ENCODE measurements around the gene CACNA1C. TPM values are rescaled to one million over a fixed set of nuclear protein-coding genes. Genes with fewer than 3 reads are reported as not detected.

Gene CACNA1C
- total RNA-seq, 4 donors from 2014 or later: 0.38 to 2.4 (median 1.4) TPM

GRCh38 chr12:2018391-2018790, 34.4 kb upstream of the CACNA1C start:
- intact Hi-C loops (cut with DNase I; ENCODE audit: low total_unique reads): no loop called here
- 74 to 76% methylated on average over 7 of the region's 7 CpGs for WGBS, 2 donors
- TF ChIP-seq CTCF (IDR thresholded peaks at IDR 0.05) (no peak), POLR2A (IDR thresholded peaks at IDR 0.05) (no peak)
- DNase-seq (ENCODE audit: low spot score in 2 of 2): no peak
- no peak overlapping the region for H3K4me3 ChIP-seq (ENCODE audit: low read depth, poor library complexity, severe bottlenecking)

- TF ChIP-seq POLR2A (IDR thresholded peaks at IDR 0.05) (no peak), CTCF (IDR thresholded peaks at IDR 0.05) (no peak)
- DNase-seq (ENCODE audit: low spot score in 2 of 2): no peak
- 75 to 90% methylated on average over 2 of the region's 2 CpGs for WGBS, 2 donors
- no peak overlapping the region for H3K4me3 ChIP-seq (ENCODE audit: low read depth, poor library complexity, severe bottlenecking)
- intact Hi-C loops (cut with DNase I; ENCODE audit: low total_unique reads): no loop called here
These were observed 33.7 kb upstream of the CACNA1C start for GRCh38 chr12:2019126-2019525.

- no peak overlapping the region for H3K4me3 ChIP-seq (ENCODE audit: low read depth, poor library complexity, severe bottlenecking)
- 91 to 92% methylated on average over 3 of the region's 3 CpGs for WGBS, 2 donors
- no peak for DNase-seq (ENCODE audit: low spot score in 2 of 2)
- intact Hi-C loops (cut with DNase I; ENCODE audit: low total_unique reads): no loop called here
- TF ChIP-seq POLR2A (IDR thresholded peaks at IDR 0.05): no peak
- no peak for TF ChIP-seq CTCF (IDR thresholded peaks at IDR 0.05)
These were observed 32.3 kb upstream of the CACNA1C start for GRCh38 chr12:2020511-2020910.

- DNase-seq (ENCODE audit: low spot score in 2 of 2): no peak
- WGBS, 2 donors: 22 to 24% methylated on average over 3 of the region's 3 CpGs
- no peak overlapping the region for H3K4me3 ChIP-seq (ENCODE audit: low read depth, poor library complexity, severe bottlenecking)
- TF ChIP-seq POLR2A (IDR thresholded peaks at IDR 0.05) (no peak), CTCF (IDR thresholded peaks at IDR 0.05) (no peak)
- intact Hi-C loops (cut with DNase I; ENCODE audit: low total_unique reads): no loop called here
These were observed 29.4 kb upstream of the CACNA1C start for GRCh38 chr12:2023365-2023764.

GRCh38 chr12:2027351-2027750, 25.4 kb upstream of the CACNA1C start:
- intact Hi-C loops (cut with DNase I; ENCODE audit: low total_unique reads): no loop called here
- H3K4me3 ChIP-seq (ENCODE audit: low read depth, poor library complexity, severe bottlenecking): no peak overlapping the region
- no peak for TF ChIP-seq CTCF (IDR thresholded peaks at IDR 0.05)
- no peak for TF ChIP-seq POLR2A (IDR thresholded peaks at IDR 0.05)
- 49 to 54% methylated on average over 4 of the region's 4 CpGs for WGBS, 2 donors
- no peak for DNase-seq (ENCODE audit: low spot score in 2 of 2)

- no peak for TF ChIP-seq CTCF (IDR thresholded peaks at IDR 0.05)
- TF ChIP-seq POLR2A (IDR thresholded peaks at IDR 0.05): no peak
- no peak for DNase-seq (ENCODE audit: low spot score in 2 of 2)
- WGBS, 2 donors: 94 to 97% methylated on average over 3 of the region's 3 CpGs
- H3K4me3 ChIP-seq (ENCODE audit: low read depth, poor library complexity, severe bottlenecking): no peak overlapping the region
- intact Hi-C loops (cut with DNase I; ENCODE audit: low total_unique reads): loop anchor here (10.0 kb wide), 1 partner anchor 555 kb away; no protein-coding TSS in a partner anchor
These were observed 22.9 kb upstream of the CACNA1C start for GRCh38 chr12:2029851-2030250.
